Measurements from ENCODE around the gene ZNF646.

- TF ChIP-seq CTCF (IDR thresholded peaks at IDR 0.05; ENCODE audit: insufficient read depth, low read length, poor library complexity, severe bottlenecking) (no peak), EZH2phosphoT487 (conservative IDR thresholded peaks at IDR 0.05; ENCODE audit: low read length) (no peak)
These were observed 41.2 kb upstream of the ZNF646 start, which contains the start of gene STX4 for GRCh38 chr16:31032736-31033708.

All from SU-DHL-6 (cell line).